SK-N-SH (cell line): ENCODE results near the gene SFMBT2.

ENCODE experiments used
- CHD2 ChIP-seq: fragments of 150-350 bp; IDR thresholded peaks from 2 replicates; pipeline ENCODE4 v1.6.1; 2018; ENCODE audit warnings: low read length; ENCODE audit not compliant: partially characterized antibody
- CTCF ChIP-seq: fragments of 200-600 bp; sonication (generic); IDR thresholded peaks from 2 replicates; pipeline ENCODE4 v1.6.1; 2017; ENCODE audit warnings: antibody characterized with exemption, mild to moderate bottlenecking, moderate library complexity
- EP300 ChIP-seq, 2 experiments: IDR thresholded peaks; 2 replicates each; pipeline versions ENCODE4 v1.4.0 to v1.6.1; 2012; ENCODE audit warnings: borderline replicate concordance in 1 of 2, low read depth in 1 of 2, low read length in 1 of 2
- POLR2AphosphoS5 ChIP-seq: IDR thresholded peaks from 2 replicates; pipeline ENCODE4 v1.6.1; 2012; ENCODE audit warnings: low read depth, low read length
- SMC3 ChIP-seq: IDR thresholded peaks from 2 replicates; pipeline ENCODE4 v1.6.1; 2012; ENCODE audit warnings: low read depth, low read length, improper control_type of control experiment
- TAF1 ChIP-seq: IDR thresholded peaks from 2 replicates; pipeline ENCODE4 v1.6.1; 2012; ENCODE audit warnings: low read depth, mild to moderate bottlenecking, low read length, moderate library complexity, borderline replicate concordance

GRCh38 chr10:7401156-7401555, 9.7 kb downstream of the SFMBT2 start:
- no peak for TF ChIP-seq CTCF
- no peak for TF ChIP-seq CHD2
- TF ChIP-seq POLR2AphosphoS5, result no peak
- no peak for TF ChIP-seq TAF1
- TF ChIP-seq EP300 (IDR thresholded peaks at IDR 0.05; ENCODE audit: borderline replicate concordance in 1 of 2, low read depth in 1 of 2, low read length in 1 of 2), result no peak
- no peak for TF ChIP-seq SMC3
